ENCODE measurements around the gene MTTP. TPM values are rescaled to one million over a fixed set of nuclear protein-coding genes. Genes with fewer than 3 reads are reported as not detected.

The MTTP gene
- polyA plus RNA-seq, 3 donors: 9.7 to 14.3 (median 14.2) TPM

DNA sequence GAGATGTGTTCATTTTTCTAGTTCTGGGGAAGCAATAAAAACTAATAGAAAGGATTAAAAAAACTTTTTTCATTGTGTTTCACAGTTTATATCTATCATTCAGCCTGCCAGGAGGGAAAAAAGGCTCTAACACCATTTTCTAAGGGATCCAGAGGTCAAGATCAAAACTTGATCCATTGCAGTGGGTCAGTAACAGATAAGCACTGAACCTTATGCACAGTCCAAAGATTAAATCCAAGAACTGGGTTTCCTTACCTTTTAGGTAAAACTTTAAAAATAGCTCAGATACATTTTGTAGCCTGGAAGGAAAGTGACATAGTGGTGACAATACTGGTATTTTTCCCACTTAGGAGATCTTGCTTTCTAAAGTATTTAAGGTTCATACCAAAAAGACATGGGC, 12.7 kb downstream of the MTTP start:
- no peak for DNase-seq

DNA sequence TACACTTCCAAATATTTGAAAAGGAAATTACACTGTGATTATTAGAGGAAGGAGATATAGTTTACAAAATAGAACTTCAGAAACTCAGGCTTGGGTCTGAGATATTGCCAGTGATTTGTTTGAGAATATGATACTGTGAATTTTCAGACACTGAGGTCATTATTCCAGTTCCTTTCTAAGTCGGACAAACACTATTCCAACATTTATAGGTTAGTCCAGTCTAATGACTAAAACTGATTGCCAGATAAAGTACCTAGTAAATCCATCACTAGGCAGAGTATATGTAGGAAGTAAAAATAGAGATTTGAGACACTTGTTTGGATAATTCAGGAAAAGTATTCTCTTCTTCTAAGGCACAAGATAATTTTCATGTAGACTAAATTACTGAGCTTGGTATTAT, 13.2 kb downstream of the MTTP start:
- no peak for DNase-seq

GRCh38 chr4:99591757-99592156, 17.1 kb downstream of the MTTP start:
- DNase-seq: no peak

DNA sequence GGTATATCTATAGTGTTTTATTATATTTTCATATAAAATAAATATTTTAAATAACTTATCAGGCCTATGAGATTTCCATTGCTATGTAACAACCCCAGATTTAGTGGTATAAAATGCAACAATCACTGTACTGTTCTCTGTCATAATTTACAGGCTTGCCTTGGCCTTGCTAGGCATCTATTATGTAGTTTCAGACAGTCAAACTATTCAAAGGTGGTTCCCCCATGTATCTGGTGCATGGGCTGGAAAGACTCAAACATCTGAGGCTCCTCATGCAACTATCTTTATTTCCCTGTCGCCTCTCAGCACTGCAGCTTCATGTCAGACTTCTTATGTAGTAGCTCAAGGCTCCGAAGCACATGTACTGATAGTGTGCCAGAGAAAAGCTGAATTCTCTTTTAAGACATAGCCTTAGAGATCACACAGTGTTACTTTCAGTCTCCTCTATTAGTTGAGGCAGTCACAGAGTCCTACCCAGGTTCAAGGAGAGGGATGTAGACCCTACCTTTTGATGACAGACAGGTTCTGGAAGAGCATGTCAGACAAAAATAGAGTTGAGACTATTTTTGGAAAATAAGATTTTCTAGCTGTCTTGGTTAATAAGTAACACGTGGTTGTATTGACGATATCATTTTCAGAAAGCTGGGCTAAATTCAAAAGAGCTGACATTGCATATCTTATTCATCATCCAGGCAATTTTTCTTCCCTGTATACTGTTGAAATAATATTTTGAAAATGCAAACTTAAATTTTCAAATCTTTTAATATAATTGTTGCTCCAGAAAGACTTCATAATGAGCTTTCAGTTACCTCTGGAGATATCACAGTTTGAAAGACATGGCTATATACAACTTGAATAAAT, 19.4 kb downstream of the MTTP start:
- no peak for DNase-seq

GRCh38 chr4:99594818-99595217, 20.2 kb downstream of the MTTP start:
- no peak for DNase-seq

GRCh38 chr4:99606716-99607115, 32.1 kb downstream of the MTTP start:
- DNase-seq: no peak

GRCh38 chr4:99608417-99608816, 33.8 kb downstream of the MTTP start:
- DNase-seq: no peak

DNA sequence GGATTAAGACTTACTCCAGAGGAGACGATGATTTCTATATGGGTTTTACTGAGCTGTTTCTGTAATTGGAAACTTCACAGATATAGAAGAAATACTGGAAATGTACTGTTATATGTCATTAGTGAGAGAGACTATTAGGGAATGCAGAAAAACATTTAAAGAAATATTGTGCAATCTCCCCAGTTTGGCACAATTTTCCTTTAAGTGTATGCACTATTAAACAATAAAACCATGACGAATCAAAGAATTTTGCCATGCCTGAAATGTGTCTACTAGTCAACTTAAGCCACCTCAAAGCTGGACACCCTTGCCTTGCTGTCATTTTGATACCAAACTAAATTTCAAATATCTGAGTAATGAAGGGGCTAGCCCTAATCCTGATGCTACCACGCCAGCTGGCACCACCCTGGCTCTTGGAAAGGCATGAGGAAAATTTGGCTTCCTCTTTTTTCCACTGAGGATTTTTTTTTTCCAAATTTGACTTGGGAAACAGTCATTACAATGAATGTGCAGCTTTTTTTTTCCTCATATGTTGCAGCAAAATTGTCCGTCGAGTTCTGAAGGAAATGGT, 36.1 kb downstream of the MTTP start:
- no peak for DNase-seq

- DNase-seq: no peak
Observed at GRCh38 chr4:99612281-99612680, 37.7 kb downstream of the MTTP start.

DNA sequence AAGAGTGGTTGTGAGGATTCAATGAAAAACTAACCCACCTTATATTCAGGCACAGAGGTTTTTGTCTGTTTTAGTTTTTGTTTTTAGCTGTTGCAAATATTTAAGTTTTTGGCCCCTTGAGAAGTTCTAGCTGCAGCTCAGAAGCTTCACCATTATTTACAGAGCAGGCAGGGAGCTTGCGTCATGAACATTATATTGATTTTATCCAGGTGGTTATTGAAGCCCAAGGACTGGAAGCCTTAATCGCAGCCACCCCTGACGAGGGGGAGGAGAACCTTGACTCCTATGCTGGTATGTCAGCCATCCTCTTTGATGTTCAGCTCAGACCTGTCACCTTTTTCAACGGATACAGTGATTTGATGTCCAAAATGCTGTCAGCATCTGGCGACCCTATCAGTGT, 38.1 kb downstream of the MTTP start:
- DNase-seq: no peak

GRCh38 chr4:99614491-99614890, 39.9 kb downstream of the MTTP start:
- no peak for DNase-seq

- DNase-seq: no peak
Observed at GRCh38 chr4:99615170-99615820, 40.7 kb downstream of the MTTP start.

DNA sequence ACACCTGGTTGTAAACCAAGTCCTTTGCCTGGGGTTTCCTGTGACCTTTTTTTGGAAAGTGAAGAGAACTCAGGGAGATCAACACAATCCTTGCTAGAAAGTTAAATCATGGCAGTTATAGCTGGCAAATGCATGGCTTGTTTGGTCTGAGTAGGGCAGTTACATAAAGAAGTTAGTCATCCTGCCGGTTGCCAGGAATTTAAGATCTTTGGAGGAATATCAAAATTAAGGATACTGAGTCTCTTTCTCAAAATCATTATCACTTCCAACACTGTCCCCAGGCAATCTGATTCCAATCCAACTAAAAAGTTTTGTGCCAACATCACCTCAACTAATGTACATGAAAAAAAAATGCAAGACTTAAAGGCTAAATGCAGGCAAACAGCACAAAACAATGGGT, 42.8 kb downstream of the MTTP start:
- DNase-seq: no peak

DNA sequence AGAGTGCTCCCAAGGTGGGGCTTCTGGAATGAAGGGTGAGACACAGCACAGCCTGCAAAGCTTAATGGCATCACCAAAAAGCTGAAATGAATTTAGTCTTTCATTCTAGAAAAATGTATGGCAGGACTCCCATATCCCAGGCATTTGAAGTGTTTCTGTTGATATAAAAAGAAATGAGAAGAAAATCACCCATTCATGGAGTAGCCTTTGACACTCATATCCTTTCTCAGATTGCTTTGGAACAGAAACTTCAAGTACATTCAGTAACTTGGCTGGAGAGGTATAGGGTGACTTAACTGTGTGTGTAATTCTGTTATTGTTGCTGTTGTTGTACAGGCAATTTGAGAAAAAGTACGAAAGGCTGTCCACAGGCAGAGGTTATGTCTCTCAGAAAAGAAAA, 47.7 kb downstream of the MTTP start:
- no peak for DNase-seq

DNA sequence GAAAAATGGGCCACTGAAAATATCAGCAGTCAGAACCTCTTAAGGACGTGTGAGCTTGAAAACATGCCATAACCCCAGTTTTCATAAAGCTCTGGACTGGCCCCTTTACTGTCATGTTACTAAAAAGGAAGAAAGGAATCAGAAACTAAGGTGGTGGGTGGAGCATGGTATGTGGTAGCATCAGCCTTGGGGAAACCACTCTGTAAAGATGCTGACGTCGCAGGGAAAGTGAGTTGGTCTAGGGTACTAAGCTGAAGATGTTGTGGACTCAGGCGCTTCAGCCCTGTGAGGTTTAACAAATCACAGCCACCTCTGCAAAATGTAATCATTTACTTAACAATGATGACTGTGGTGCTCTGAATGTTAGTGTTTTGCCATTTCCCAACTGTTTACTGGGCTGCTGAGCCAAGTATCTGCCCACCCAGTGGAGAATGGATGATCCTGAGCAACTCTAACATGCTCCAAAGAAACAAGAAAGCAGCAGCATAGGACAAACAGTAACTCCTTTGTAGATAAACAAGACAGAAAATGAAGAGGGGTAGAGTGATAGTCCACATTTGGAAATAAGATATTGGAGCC, 49.6 kb downstream of the MTTP start:
- DNase-seq: no peak

- no peak for DNase-seq
Observed at GRCh38 chr4:99625369-99625768, 50.7 kb downstream of the MTTP start.

DNA sequence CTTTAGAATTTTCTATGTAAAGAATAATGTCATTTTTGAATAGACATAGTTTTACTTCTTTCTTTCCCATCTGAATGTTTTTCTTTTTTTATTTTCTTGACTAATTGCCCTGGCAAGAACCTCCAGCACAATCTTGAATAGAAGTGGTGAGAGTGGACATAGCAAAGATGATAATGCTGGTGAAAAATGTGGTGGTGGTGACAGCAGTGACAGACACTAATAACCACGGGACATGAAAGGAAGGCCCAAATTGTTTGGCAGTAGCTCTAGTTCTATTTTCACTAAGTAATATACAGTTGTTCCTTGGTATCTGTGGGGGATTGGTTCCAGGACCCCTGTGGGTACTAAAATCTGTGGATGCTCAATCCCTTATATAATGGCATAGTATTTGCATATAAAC, 53.4 kb downstream of the MTTP start:
- DNase-seq: no peak

- DNase-seq: no peak
Observed at GRCh38 chr4:99629962-99630554, 55.4 kb downstream of the MTTP start.

DNA sequence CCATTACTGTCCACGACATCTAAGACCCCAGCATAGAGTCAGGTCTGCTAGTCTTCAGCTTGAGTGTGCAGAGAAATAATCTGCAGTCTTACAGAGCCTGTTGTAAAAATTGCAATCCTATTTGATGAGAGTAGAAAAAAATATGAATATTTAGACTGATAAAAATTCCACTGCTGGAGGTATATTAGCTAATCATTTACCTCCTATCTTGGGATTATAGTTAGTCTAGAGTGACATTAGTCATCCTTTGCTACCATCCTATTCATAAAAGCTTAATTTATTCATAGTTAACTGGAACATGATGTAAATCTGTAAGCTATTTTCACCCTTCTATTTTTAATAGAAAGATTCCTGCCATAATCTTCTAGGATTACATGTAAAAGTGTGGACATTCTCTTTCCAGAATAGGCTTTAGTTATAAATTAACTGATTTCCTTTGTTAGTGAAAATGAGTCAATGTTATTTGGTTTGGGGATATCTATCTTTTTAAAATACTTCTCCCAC, 56.3 kb downstream of the MTTP start:
- DNase-seq: no peak

GRCh38 chr4:99633772-99634171, 59.1 kb downstream of the MTTP start:
- no peak for DNase-seq

GRCh38 chr4:99634742-99635360, 60.2 kb downstream of the MTTP start:
- no peak for DNase-seq

DNA sequence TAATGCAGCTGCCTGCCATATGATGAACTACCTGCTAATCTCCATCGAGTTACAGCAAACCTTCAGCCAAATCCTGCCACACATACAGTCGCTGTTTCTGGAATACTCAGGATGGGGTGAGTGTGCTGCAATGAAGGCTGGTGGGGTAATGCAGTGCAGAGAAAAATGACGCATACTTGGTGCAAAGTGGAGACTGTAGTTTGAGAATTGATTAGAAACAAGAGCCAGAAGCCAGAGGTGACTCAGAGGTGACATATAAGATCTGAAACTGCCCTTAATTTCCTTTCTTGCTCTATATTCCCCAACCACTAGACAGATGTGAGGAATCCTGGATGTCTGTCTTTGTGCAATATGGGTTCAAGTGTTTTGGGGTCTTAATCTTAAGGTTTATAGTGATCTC, 61.0 kb downstream of the MTTP start:
- DNase-seq: no peak
